Neural cell (in vitro differentiated cells): Measurements from ENCODE around the gene PRKAR1B. TPM values are rescaled to one million over a fixed set of nuclear protein-coding genes. Genes with fewer than 3 reads are reported as not detected.

ENCODE experiments used
- H2AFZ ChIP-seq: fragments of 200-600, 300-800 bp; sonication (generic), shearing (Covaris generic); 2 replicates; pipeline ENCODE4 v1.6.0; 2014; ENCODE audit warnings: low read depth, mild to moderate bottlenecking, antibody characterized with exemption, low read length, moderate library complexity
- H3F3A ChIP-seq: fragments of 200-600 bp; shearing (Covaris generic); 2 replicates; pipeline ENCODE4 v1.6.1; 2016; ENCODE audit warnings: mild to moderate bottlenecking, moderate library complexity, mixed read lengths, antibody characterized with exemption, low read length; ENCODE audit not compliant: insufficient read depth, poor library complexity, severe bottlenecking
- H3K27ac ChIP-seq: fragments of 200-600, 300-800 bp; sonication (generic), shearing (Covaris generic); 2 replicates; pipeline ENCODE4 v1.5.1; 2014; ENCODE audit warnings: mild to moderate bottlenecking, low read length, moderate library complexity
- H3K27me3 ChIP-seq: fragments of 300-800, 200-600 bp; sonication (generic), shearing (Covaris generic); 2 replicates; pipeline ENCODE4 v1.6.0; 2014; ENCODE audit warnings: mild to moderate bottlenecking, low read depth, low read length, moderate library complexity; ENCODE audit not compliant: insufficient read depth
- H3K36me3 ChIP-seq: fragments of 300-800, 200-600 bp; sonication (generic), shearing (Covaris generic); 2 replicates; pipeline ENCODE4 v1.5.1; 2014; ENCODE audit warnings: mild to moderate bottlenecking, antibody characterized with exemption, low read length, moderate library complexity; ENCODE audit not compliant: insufficient read depth
- H3K4me2 ChIP-seq: fragments of 300-800, 200-600 bp; sonication (generic), shearing (Covaris generic); 2 replicates; pipeline ENCODE4 v1.6.0; 2014; ENCODE audit warnings: mild to moderate bottlenecking, low read length
- H3K4me3 ChIP-seq: fragments of 300-800, 200-600 bp; sonication (generic), shearing (Covaris generic); 2 replicates; pipeline ENCODE4 v1.5.1; 2014; ENCODE audit warnings: mild to moderate bottlenecking, low read length, moderate library complexity
- H3K79me2 ChIP-seq: fragments of 200-600 bp; shearing (Covaris generic); replicated peaks from 2 replicates; pipeline ENCODE4 v1.6.0; 2014; ENCODE audit warnings: mild to moderate bottlenecking, low read length, moderate library complexity; ENCODE audit not compliant: insufficient read depth
- H3K9ac ChIP-seq: fragments of 300-800, 200-600 bp; sonication (generic), shearing (Covaris generic); 2 replicates; pipeline ENCODE4 v1.6.1; 2016; ENCODE audit warnings: mild to moderate bottlenecking, low read length, mixed read lengths
- H3K9me2 ChIP-seq: fragments of 200-600 bp; shearing (Covaris generic); 2 replicates; pipeline ENCODE4 v1.6.1; 2016; ENCODE audit warnings: mild to moderate bottlenecking, low read length, mixed read lengths; ENCODE audit not compliant: insufficient read depth
- H3K9me3 ChIP-seq: fragments of 200-600, 300-800 bp; sonication (generic), shearing (Covaris generic); 2 replicates; pipeline ENCODE4 v1.6.1; 2016; ENCODE audit warnings: mild to moderate bottlenecking, mixed run types, low read length, moderate library complexity, mixed read lengths
- H4K20me1 ChIP-seq: fragments of 200-600 bp; shearing (Covaris generic); 2 replicates; pipeline ENCODE4 v1.6.1; 2016; ENCODE audit warnings: mild to moderate bottlenecking, mixed run types; ENCODE audit not compliant: insufficient read depth
- EP300 ChIP-seq: fragments of 450-650 bp; conservative IDR thresholded peaks from 2 replicates; pipeline ENCODE4 v1.6.1; 2014; ENCODE audit warnings: antibody characterized with exemption, mild to moderate bottlenecking, moderate library complexity; ENCODE audit not compliant: poor library complexity, severe bottlenecking
- EZH2 ChIP-seq: fragments of 200-600, 300-800 bp; shearing (Covaris generic), sonication (generic); IDR thresholded peaks from 2 replicates; pipeline ENCODE4 v1.6.1; 2014; ENCODE audit warnings: antibody characterized with exemption, low read length, borderline replicate concordance, mild to moderate bottlenecking; ENCODE audit not compliant: insufficient read depth, poor library complexity, severe bottlenecking
- MXI1 ChIP-seq: fragments of 450-650 bp; conservative IDR thresholded peaks from 2 replicates; pipeline ENCODE4 v1.6.1; 2014; ENCODE audit warnings: antibody characterized with exemption, mild to moderate bottlenecking; ENCODE audit not compliant: poor library complexity, severe bottlenecking
- POLR2AphosphoS5 ChIP-seq: IDR thresholded peaks from 2 replicates; pipeline ENCODE4 v1.6.1; 2012
- RAD21 ChIP-seq: fragments of 450-650 bp; conservative IDR thresholded peaks from 2 replicates; pipeline ENCODE4 v1.6.1; 2014; ENCODE audit warnings: antibody characterized with exemption, mild to moderate bottlenecking, moderate library complexity
- SMC3 ChIP-seq: fragments of 450-650 bp; conservative IDR thresholded peaks from 2 replicates; pipeline ENCODE4 v1.6.1; 2014; ENCODE audit warnings: antibody characterized with exemption, mild to moderate bottlenecking, moderate library complexity; ENCODE audit not compliant: poor library complexity
- TAF1 ChIP-seq: IDR thresholded peaks from 2 replicates; pipeline ENCODE4 v1.6.1; 2012; ENCODE audit warnings: low read depth
- polyA plus RNA-seq: library from polyadenylated mRNA; depleted of rRNA; stranded (reverse); fragments of >200 nt; gene quantifications from 2 replicates; pipeline ENCODE4 v1.2.3, GENCODE V29; 2014
- TF ChIP-seq, protein P1 (sequence below): fragments of 450-650 bp; IDR thresholded peaks from 2 replicates; pipeline ENCODE4 v1.5.1; 2014; ENCODE audit warnings: antibody characterized with exemption, mild to moderate bottlenecking, moderate library complexity; ENCODE audit not compliant: poor library complexity, severe bottlenecking
- TF ChIP-seq, protein P2 (sequence below): IDR thresholded peaks from 2 replicates; pipeline ENCODE4 v1.6.1; 2012; ENCODE audit warnings: borderline replicate concordance

Gene PRKAR1B
- polyA plus RNA-seq, 1 donor from 2014 or later, result 38.6 TPM

DNA sequence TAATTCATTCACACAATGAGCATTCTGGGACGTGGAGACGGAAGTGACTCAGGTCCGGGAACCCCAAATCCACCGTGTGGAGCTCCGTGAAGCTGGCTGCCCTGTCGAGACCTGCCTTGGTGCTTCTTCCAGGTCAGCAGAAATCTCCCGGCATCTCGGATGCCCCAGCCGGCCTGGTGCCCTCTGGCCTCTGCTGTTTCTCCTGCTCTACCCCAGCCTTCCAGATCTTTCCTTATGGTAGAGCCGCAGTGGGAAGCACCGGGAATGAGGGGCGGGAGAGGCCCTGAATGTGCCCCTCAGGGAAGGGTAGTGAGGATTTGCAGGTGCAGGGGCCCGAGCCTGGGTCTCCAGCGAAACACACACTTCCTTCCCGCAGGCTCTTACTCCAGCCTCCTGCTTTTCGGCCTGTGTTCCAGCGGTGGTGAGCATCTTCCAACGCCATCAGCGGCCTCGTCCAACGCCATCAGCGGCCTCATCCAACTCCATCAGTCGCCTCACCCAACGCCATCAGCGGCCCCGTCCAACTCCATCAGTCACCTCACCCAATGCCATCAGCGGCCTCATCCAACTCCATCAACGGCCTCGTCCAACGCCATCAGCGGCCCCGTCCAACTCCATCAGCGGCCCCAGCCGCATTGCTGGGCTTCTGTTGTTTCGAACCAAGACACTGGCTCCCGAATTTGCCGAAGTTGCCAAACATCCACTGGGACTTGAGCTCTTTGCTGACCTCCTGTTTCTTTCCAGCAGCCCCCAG is 150.4 kb downstream of the PRKAR1B start:
- no peak for TF ChIP-seq TAF1
- no peak for TF ChIP-seq EP300
- no peak for TF ChIP-seq RAD21
- no peak for TF ChIP-seq SMC3
- TF ChIP-seq, protein P1, sequence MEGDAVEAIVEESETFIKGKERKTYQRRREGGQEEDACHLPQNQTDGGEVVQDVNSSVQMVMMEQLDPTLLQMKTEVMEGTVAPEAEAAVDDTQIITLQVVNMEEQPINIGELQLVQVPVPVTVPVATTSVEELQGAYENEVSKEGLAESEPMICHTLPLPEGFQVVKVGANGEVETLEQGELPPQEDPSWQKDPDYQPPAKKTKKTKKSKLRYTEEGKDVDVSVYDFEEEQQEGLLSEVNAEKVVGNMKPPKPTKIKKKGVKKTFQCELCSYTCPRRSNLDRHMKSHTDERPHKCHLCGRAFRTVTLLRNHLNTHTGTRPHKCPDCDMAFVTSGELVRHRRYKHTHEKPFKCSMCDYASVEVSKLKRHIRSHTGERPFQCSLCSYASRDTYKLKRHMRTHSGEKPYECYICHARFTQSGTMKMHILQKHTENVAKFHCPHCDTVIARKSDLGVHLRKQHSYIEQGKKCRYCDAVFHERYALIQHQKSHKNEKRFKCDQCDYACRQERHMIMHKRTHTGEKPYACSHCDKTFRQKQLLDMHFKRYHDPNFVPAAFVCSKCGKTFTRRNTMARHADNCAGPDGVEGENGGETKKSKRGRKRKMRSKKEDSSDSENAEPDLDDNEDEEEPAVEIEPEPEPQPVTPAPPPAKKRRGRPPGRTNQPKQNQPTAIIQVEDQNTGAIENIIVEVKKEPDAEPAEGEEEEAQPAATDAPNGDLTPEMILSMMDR, result no peak
- TF ChIP-seq MXI1, result no peak
- TF ChIP-seq, protein P2, sequence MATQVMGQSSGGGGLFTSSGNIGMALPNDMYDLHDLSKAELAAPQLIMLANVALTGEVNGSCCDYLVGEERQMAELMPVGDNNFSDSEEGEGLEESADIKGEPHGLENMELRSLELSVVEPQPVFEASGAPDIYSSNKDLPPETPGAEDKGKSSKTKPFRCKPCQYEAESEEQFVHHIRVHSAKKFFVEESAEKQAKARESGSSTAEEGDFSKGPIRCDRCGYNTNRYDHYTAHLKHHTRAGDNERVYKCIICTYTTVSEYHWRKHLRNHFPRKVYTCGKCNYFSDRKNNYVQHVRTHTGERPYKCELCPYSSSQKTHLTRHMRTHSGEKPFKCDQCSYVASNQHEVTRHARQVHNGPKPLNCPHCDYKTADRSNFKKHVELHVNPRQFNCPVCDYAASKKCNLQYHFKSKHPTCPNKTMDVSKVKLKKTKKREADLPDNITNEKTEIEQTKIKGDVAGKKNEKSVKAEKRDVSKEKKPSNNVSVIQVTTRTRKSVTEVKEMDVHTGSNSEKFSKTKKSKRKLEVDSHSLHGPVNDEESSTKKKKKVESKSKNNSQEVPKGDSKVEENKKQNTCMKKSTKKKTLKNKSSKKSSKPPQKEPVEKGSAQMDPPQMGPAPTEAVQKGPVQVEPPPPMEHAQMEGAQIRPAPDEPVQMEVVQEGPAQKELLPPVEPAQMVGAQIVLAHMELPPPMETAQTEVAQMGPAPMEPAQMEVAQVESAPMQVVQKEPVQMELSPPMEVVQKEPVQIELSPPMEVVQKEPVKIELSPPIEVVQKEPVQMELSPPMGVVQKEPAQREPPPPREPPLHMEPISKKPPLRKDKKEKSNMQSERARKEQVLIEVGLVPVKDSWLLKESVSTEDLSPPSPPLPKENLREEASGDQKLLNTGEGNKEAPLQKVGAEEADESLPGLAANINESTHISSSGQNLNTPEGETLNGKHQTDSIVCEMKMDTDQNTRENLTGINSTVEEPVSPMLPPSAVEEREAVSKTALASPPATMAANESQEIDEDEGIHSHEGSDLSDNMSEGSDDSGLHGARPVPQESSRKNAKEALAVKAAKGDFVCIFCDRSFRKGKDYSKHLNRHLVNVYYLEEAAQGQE, result no peak
- no peak for TF ChIP-seq EZH2
- no peak for TF ChIP-seq POLR2AphosphoS5
- no peak overlapping the region for H3K27ac ChIP-seq
- H3K4me3 ChIP-seq, result no peak overlapping the region
- H3K9ac ChIP-seq, result no peak overlapping the region
- no peaks in the 10 kb centered on the region for H3K27me3 ChIP-seq
- no peaks in the 10 kb centered on the region for H3F3A ChIP-seq
- H4K20me1 ChIP-seq, result no peaks in the 10 kb centered on the region
- H3K79me2 ChIP-seq, result no peaks in the 10 kb centered on the region
- H2AFZ ChIP-seq, result no peak overlapping the region
- no peaks in the 10 kb centered on the region for H3K9me3 ChIP-seq
- no peaks in the 10 kb centered on the region for H3K36me3 ChIP-seq
- H3K9me2 ChIP-seq, result no peaks in the 10 kb centered on the region
- H3K4me2 ChIP-seq, result no peak overlapping the region

DNA sequence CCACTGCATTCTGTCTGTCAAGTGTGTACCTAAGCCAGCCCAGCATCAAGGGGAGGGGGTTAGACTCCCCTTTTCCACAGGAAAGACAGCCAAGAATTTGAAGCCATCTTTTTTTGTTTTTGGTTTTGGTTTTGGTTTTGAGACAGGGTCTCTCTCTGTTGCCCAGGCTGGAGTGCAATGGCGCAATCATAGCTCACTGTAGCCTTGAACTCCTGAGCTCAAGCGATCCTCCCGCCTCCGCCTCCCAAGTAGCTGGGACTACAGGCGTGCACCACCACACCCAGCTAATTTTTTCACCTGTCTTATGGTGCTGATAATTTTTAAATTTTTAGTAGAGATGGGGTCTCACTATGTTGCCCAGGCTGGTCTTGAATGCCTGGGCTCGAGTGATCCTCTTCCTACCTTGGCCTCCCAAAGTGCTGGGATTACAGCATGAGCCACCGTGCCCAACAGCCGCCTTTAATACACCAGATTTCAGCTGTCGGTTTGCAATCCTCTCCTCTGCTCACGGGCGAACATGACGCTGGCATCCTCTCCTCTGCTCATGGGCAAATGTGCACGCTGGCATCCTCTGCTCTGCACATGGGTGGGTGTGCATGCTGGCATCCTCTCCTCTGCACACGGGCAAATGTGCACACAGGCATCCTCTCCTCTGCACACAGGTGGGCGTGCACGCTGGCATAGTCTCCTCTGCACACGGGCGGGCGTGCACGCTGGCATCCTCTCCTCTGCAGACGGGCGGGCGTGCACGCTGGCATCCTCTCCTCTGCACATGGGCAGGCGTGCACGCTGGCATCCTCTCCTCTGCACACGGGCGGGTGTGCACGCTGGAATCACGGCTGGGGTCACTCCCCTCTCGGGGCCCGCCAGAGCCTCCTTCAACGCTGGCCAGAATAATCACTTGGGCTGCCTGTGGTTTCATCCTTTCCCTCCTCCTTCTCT is 151.4 kb downstream of the PRKAR1B start:
- Histone ChIP-seq H3K27ac (no peak overlapping the region), H3K27me3 (no peaks in the 10 kb centered on the region), H2AFZ (no peak overlapping the region), H3K9me2 (no peaks in the 10 kb centered on the region), H4K20me1 (no peaks in the 10 kb centered on the region), H3F3A (no peaks in the 10 kb centered on the region), H3K9ac (no peak overlapping the region), H3K36me3 (no peaks in the 10 kb centered on the region), H3K4me3 (no peak overlapping the region), H3K79me2 (no peaks in the 10 kb centered on the region), H3K4me2 (no peak overlapping the region), H3K9me3 (no peaks in the 10 kb centered on the region)
- TF ChIP-seq RAD21 (no peak), SMC3 (no peak), MXI1 (no peak)
- TF ChIP-seq, protein P2, result no peak
